H1 (cell line): ENCODE data around the gene IL18BP. TPM values are rescaled to one million over a fixed set of nuclear protein-coding genes. Genes with fewer than 3 reads are reported as not detected.

ENCODE experiments used
- CTCF ChIA-PET: fragments of 300-600 bp; sonication (Branson Sonifier 250); formaldehyde crosslinking; loops from one replicate; lab custom pipeline; 2021; ENCODE audit not compliant: partially characterized antibody; lab: Charles Lee
- POLR2A ChIA-PET: fragments of 300-600 bp; sonication (Branson Sonifier 250); formaldehyde crosslinking; loops from one replicate; lab custom pipeline; 2021; ENCODE audit warnings: inconsistent platforms; ENCODE audit not compliant: partially characterized antibody; lab: Charles Lee
- DNase-seq, 2 experiments: peaks; one replicate each; pipeline versions ENCODE4 v3.0.0 to v3.0.0-alpha.2; 2010 to 2022; ENCODE audit warnings: low spot score in 2 of 2, low read depth in 1 of 2, mixed read lengths in 1 of 2
- FAIRE-seq: peaks from 2 replicates; lab custom pipeline; 2011; peaks lifted over from hg19 to GRCh38; lab: Jason Lieb, UNC
- H2AFZ ChIP-seq: 2 replicates; pipeline ENCODE4 v1.8.1; 2012; ENCODE audit warnings: low read length, inconsistent platforms
- H2AK5ac ChIP-seq: 2 replicates; pipeline ENCODE4 v1.6.1; 2013; ENCODE audit warnings: low read depth, low read length
- H2BK120ac ChIP-seq: replicated peaks from 2 replicates; pipeline ENCODE3; 2013; ENCODE audit warnings: low read depth, low read length, inconsistent platforms
- H2BK12ac ChIP-seq: 2 replicates; pipeline ENCODE4 v1.6.1; 2013; ENCODE audit warnings: low read depth, low read length
- H2BK15ac ChIP-seq: 2 replicates; pipeline ENCODE4 v1.6.1; 2013; ENCODE audit warnings: low read length
- H2BK20ac ChIP-seq: 2 replicates; pipeline ENCODE4 v1.6.1; 2013; ENCODE audit warnings: low read length
- H2BK5ac ChIP-seq: 2 replicates; pipeline ENCODE4 v1.6.1; 2013; ENCODE audit warnings: low read depth, low read length
- H3K14ac ChIP-seq: 2 replicates; pipeline ENCODE4 v1.6.1; 2013; ENCODE audit warnings: inconsistent platforms; ENCODE audit not compliant: insufficient read length
- H3K18ac ChIP-seq: 2 replicates; pipeline ENCODE4 v1.6.1; 2013; ENCODE audit warnings: low read length; ENCODE audit errors: extremely low read depth
- H3K23ac ChIP-seq: 2 replicates; pipeline ENCODE4 v1.6.1; 2013; ENCODE audit warnings: inconsistent platforms; ENCODE audit not compliant: insufficient read length
- H3K23me2 ChIP-seq: 2 replicates; pipeline ENCODE4 v1.6.1; 2013; ENCODE audit warnings: low read depth, low read length
- H3K27ac ChIP-seq: 2 replicates; pipeline ENCODE4 v1.6.1; 2011; ENCODE audit warnings: low read depth, low read length, inconsistent platforms
- H3K27me3 ChIP-seq, 4 experiments: replicated peaks in 1 of 4; 1 replicate in 1 of 4; 2 replicates in 3 of 4; pipeline versions ENCODE4 v1.6.1 to v1.8.1; 2011 to 2013; ENCODE audit warnings: low read length in 3 of 4, mild to moderate bottlenecking in 3 of 4, inconsistent platforms in 2 of 4, mixed read lengths in 2 of 4, moderate library complexity in 1 of 4; ENCODE audit not compliant: control insufficient read depth in 3 of 4, insufficient read depth in 3 of 4; ENCODE audit errors: extremely low read depth in 1 of 4
- H3K36me3 ChIP-seq, 4 experiments: 2 replicates each; pipeline versions ENCODE4 v1.6.1 to v1.8.1; 2011 to 2013; ENCODE audit warnings: mild to moderate bottlenecking in 4 of 4, low read length in 3 of 4, moderate library complexity in 2 of 4, control low read depth in 1 of 4, inconsistent platforms in 1 of 4; ENCODE audit not compliant: insufficient read depth in 4 of 4, control insufficient read depth in 2 of 4
- H3K4ac ChIP-seq: replicated peaks from 2 replicates; pipeline ENCODE3; 2013; ENCODE audit warnings: low read length, low read depth, mixed read lengths, inconsistent platforms; ENCODE audit not compliant: insufficient read length
- H3K4me1 ChIP-seq, 4 experiments: replicated peaks in 1 of 4; 1 replicate in 1 of 4; 2 replicates in 3 of 4; pipeline versions ENCODE4 v1.6.1 to v1.8.1; 2011 to 2013; ENCODE audit warnings: low read length in 3 of 4, inconsistent platforms in 2 of 4, mixed read lengths in 1 of 4; ENCODE audit not compliant: insufficient read depth in 4 of 4, control insufficient read depth in 3 of 4
- H3K4me2 ChIP-seq, 2 experiments: 2 replicates each; pipeline versions ENCODE4 v1.6.1 to v1.8.1; 2011 to 2013; ENCODE audit warnings: low read depth in 2 of 2, low read length in 2 of 2, control low read depth in 1 of 2, inconsistent platforms in 1 of 2, mild to moderate bottlenecking in 1 of 2; ENCODE audit not compliant: insufficient read depth in 1 of 2
- H3K4me3 ChIP-seq, 4 experiments: fragments of 200-600, 300-600 bp in 1 of 4; sonication (generic), shearing (Covaris generic), sonication (Bioruptor Twin) in 1 of 4; 2 replicates each; pipeline versions ENCODE4 v1.5.1 to v1.8.1; 2011 to 2016; ENCODE audit warnings: low read length in 4 of 4, low read depth in 3 of 4, control low read depth in 2 of 4, inconsistent platforms in 2 of 4, mild to moderate bottlenecking in 2 of 4, mixed read lengths in 1 of 4, moderate library complexity in 1 of 4; ENCODE audit not compliant: insufficient read depth in 2 of 4; ENCODE audit errors: extremely low read depth in 1 of 4
- H3K56ac ChIP-seq: replicated peaks from 2 replicates; pipeline ENCODE3; 2013; ENCODE audit warnings: low read depth, mild to moderate bottlenecking, mixed read lengths, low read length, inconsistent platforms; ENCODE audit not compliant: insufficient read length
- H3K79me1 ChIP-seq: 2 replicates; pipeline ENCODE4 v1.6.1; 2013; ENCODE audit warnings: low read depth, low read length, control low read depth
- H3K79me2 ChIP-seq, 2 experiments: 2 replicates each; pipeline versions ENCODE4 v1.6.1 to v1.8.1; 2012 to 2013; ENCODE audit warnings: low read length in 2 of 2, mild to moderate bottlenecking in 2 of 2, inconsistent platforms in 1 of 2; ENCODE audit not compliant: insufficient read depth in 2 of 2, control insufficient read depth in 1 of 2
- H3K9ac ChIP-seq, 4 experiments: replicated peaks in 1 of 4; 1 replicate in 1 of 4; 2 replicates in 3 of 4; pipeline versions ENCODE4 v1.6.1 to v1.8.1; 2011 to 2013; ENCODE audit warnings: low read depth in 3 of 4, low read length in 3 of 4, control low read depth in 2 of 4, mild to moderate bottlenecking in 2 of 4, moderate library complexity in 2 of 4, inconsistent platforms in 1 of 4; ENCODE audit errors: extremely low read depth in 1 of 4
- H3K9me3 ChIP-seq, 2 experiments: 2 replicates each; pipeline versions ENCODE4 v1.6.1 to v1.8.1; 2012 to 2013; ENCODE audit warnings: mild to moderate bottlenecking in 2 of 2, moderate library complexity in 2 of 2, control low read depth in 1 of 2, inconsistent platforms in 1 of 2, low read depth in 1 of 2, low read length in 1 of 2, mixed read lengths in 1 of 2; ENCODE audit not compliant: insufficient read depth in 2 of 2
- H4K20me1 ChIP-seq, 2 experiments: replicated peaks in 1 of 2; 2 replicates each; pipeline versions ENCODE3 to v1.8.1; 2011 to 2013; ENCODE audit warnings: inconsistent platforms in 2 of 2, low read length in 2 of 2, mild to moderate bottlenecking in 1 of 2; ENCODE audit not compliant: insufficient read depth in 2 of 2, control insufficient read depth in 1 of 2
- H4K5ac ChIP-seq: 2 replicates; pipeline ENCODE4 v1.6.1; 2013; ENCODE audit warnings: low read length, low read depth, mixed read lengths, inconsistent platforms; ENCODE audit not compliant: insufficient read length
- H4K8ac ChIP-seq: 2 replicates; pipeline ENCODE4 v1.8.0; 2013; ENCODE audit warnings: mild to moderate bottlenecking, moderate library complexity, low read length, inconsistent platforms; ENCODE audit not compliant: insufficient read depth; ENCODE audit errors: extremely low read depth
- H4K91ac ChIP-seq: replicated peaks from 2 replicates; pipeline ENCODE3; 2013; ENCODE audit warnings: low read length, mixed read lengths, inconsistent platforms; ENCODE audit not compliant: insufficient read length
- BRCA1 ChIP-seq: IDR thresholded peaks from 2 replicates; pipeline ENCODE4 v1.6.1; 2012; ENCODE audit warnings: low read depth, low read length, improper control_type of control experiment
- EGR1 ChIP-seq: IDR thresholded peaks from 2 replicates; pipeline ENCODE4 v1.6.1; 2011; ENCODE audit warnings: low read depth, low read length, borderline replicate concordance
- EZH2 ChIP-seq: fragments of 200-600 bp; sonication (generic); IDR thresholded peaks from 2 replicates; pipeline ENCODE4 v1.7.1; 2012; ENCODE audit warnings: low read depth, mild to moderate bottlenecking, moderate library complexity, low read length, inconsistent platforms; ENCODE audit not compliant: severe bottlenecking
- TCF12 ChIP-seq: IDR thresholded peaks from 2 replicates; pipeline ENCODE4 v1.6.1; 2011; ENCODE audit warnings: low read depth, mild to moderate bottlenecking, low read length
- whole genome bisulfite sequencing, 2 experiments: shearing (Covaris generic) in 1 of 2; methylation state at CpG; one replicate each; pipeline versions ENCODE4 v1.1.6 to v1.1.7; 2013 to 2015; ENCODE audit warnings: low lambda C conversion rate in 2 of 2, mixed read lengths in 2 of 2, inconsistent platforms in 1 of 2, low coverage in 1 of 2, missing lambda C conversion rate in 1 of 2; ENCODE audit not compliant: insufficient replicate concordance in 2 of 2, insufficient coverage in 1 of 2, insufficient read length in 1 of 2; ENCODE audit errors: extremely low coverage in 1 of 2, missing lambda C conversion rate in 1 of 2; 5-methylcytosine and 5-hydroxymethylcytosine counted together
- polyA plus RNA-seq, 7 experiments: library from polyadenylated mRNA; depleted of rRNA in 3 of 7; stranded (reverse) in 5 of 7; unstranded in 2 of 7; fragments of >200 nt in 5 of 7; fragments of 200-250 nt in 2 of 7; gene quantifications; 1 replicate in 5 of 7; 2 replicates in 1 of 7; 4 replicates in 1 of 7; pipeline versions ENCODE4 v1.2.1 to v1.2.3, GENCODE V29; 2011 to 2013; ENCODE audit warnings: missing spikeins in 2 of 7, mixed read lengths in 2 of 7
- total RNA-seq: library from RNA; stranded (reverse); fragmentation: NEBNext Ultra II Directional; extraction: Animal tissue kit (Norgen Biotek cat#: 25700); gene quantifications from 2 replicates; pipeline ENCODE4 v1.2.1, GENCODE V29; 2021
- TF ChIP-seq, protein P1 (sequence below): IDR thresholded peaks from 2 replicates; pipeline ENCODE4 v1.6.1; 2012; ENCODE audit warnings: inconsistent platforms

The IL18BP gene
- total and polyA plus RNA-seq, 2 of the 8 experiments (the other 6 are each of a cell fraction or from before 2014, with no cell fraction given): 9.8 to 17.0 TPM

DNA sequence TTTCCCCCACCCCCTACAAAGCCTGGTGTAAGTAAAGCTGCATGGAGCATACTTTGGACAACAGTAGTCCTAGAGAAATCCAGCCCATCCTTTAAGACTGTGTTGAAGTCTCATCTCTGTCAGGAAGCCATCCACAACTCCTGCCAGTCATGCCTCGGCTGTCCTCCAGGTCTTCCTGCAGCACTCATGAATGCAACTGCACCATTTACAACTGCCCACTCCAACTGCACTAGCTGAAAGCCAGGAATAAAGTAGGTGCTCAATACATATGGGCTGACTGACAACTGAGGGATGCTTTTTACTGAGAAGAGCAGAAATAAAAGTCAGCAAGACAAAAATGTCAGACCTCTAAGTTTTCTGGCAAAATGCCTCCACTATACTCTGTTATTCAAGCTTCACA is 27.4 kb downstream of the IL18BP start:
- Histone ChIP-seq H3K4ac (no peak overlapping the region), H3K4me3 (no peak overlapping the region), H2BK20ac (no peak overlapping the region), H3K56ac (no peak overlapping the region), H2BK15ac (no peak overlapping the region), H2BK5ac (no peak overlapping the region), H3K4me2 (no peak overlapping the region), H2BK12ac (no peak overlapping the region), H3K9ac (no peak overlapping the region), H3K23ac (no peak overlapping the region), H2AFZ (no peak overlapping the region), H3K27me3 (no peaks in the 10 kb centered on the region), H4K8ac (no peak overlapping the region), H2AK5ac (no peak overlapping the region), H3K9me3 (no peaks in the 10 kb centered on the region), H2BK120ac (no peak overlapping the region), H3K79me1 (no peaks in the 10 kb centered on the region; the same call in 1 of the 2 replicates), H3K14ac (no peak overlapping the region), H3K23me2 (no peaks in the 10 kb centered on the region), H3K18ac (no peak overlapping the region), H3K4me1 (no peaks in the 10 kb centered on the region), H4K20me1 (peaks cover 4 to 10% of the 10 kb centered on the region in 2 experiments), H3K27ac (no peak overlapping the region), H4K91ac (no peak overlapping the region), H3K36me3 (peaks cover 23 to 47% (median 44%) of the 10 kb centered on the region in 4 experiments), H4K5ac (no peak overlapping the region), H3K79me2 (no peaks in the 10 kb centered on the region; a peak in 1 of 4 replicates)
- 88% methylated on average over 1 of the region's 1 CpG; no CpG with 5 or more reads in 1 of the 2 experiments for WGBS, 2 experiments
- FAIRE-seq (no peak), DNase-seq (no peak)
- CTCF ChIA-PET: interaction anchor here (0.7 to 25.0 kb wide), 17 partner anchors 10 to 212 kb away, joined by 3 to 423 read pairs (median 11); partner anchors contain the start of gene LAMTOR1
- TF ChIP-seq EZH2 (no peak), TCF12 (no peak), EGR1 (no peak), BRCA1 (no peak)
- TF ChIP-seq, protein P1, sequence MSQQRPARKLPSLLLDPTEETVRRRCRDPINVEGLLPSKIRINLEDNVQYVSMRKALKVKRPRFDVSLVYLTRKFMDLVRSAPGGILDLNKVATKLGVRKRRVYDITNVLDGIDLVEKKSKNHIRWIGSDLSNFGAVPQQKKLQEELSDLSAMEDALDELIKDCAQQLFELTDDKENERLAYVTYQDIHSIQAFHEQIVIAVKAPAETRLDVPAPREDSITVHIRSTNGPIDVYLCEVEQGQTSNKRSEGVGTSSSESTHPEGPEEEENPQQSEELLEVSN: no peak
- POLR2A ChIA-PET: interaction anchor here (1.1 to 3.7 kb wide), 6 partner anchors 11 to 87 kb away, joined by 3 to 40 read pairs (median 5); partner anchors contain the start of gene ANAPC15
